Measurements from ENCODE around the gene KDM5B.

DNA sequence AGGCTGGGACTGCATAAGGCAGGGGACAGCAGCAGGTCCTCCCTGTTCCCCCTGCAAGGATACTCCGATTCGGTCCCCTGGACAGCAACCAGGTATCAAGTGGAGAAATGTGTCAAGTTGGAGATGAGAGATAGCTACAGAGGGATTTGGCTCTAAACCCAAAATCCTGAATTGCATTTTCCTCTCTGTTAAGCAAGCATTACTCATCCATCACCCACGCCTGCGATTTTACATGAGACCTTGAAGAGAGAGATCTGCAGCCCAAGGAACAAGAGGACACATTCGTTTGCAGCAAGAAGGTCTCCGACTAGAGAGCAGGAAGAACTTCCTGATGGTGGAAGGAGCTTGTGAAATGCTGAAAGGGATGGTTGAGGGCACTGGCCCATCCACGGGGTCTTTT, 119.8 kb downstream of the KDM5B start:
- TF ChIP-seq POLR2A (IDR thresholded peaks at IDR 0.05): no peak
- no peak for TF ChIP-seq CTCF (IDR thresholded peaks at IDR 0.05)

Data from uterus (tissue), 2 donors.